CD14-positive monocyte (primary cell): Measurements from ENCODE around the gene NOP9. TPM values are rescaled to one million over a fixed set of nuclear protein-coding genes. Genes with fewer than 3 reads are reported as not detected.

Source experiments
- DNase-seq, 3 donors: peaks; one replicate each; pipeline ENCODE4 v3.0.0-alpha.2; 2011 to 2022
- H2AFZ ChIP-seq: 2 replicates; pipeline ENCODE4 v1.6.0; 2012; ENCODE audit warnings: mild to moderate bottlenecking, low read depth, low read length, inconsistent platforms; ENCODE audit not compliant: insufficient read depth, poor library complexity, severe bottlenecking
- H3K27ac ChIP-seq, 2 donors: 1 replicate in 1 of 2; 2 replicates in 1 of 2; pipeline ENCODE4 v1.5.1; 2012 to 2013; ENCODE audit warnings: low read length in 2 of 2, control low read depth in 1 of 2, inconsistent platforms in 1 of 2, low read depth in 1 of 2, mild to moderate bottlenecking in 1 of 2
- H3K27me3 ChIP-seq, 2 donors: one replicate each; pipeline versions ENCODE4 v1.6.0 to v1.6.1; 2011 to 2013; ENCODE audit warnings: low read length in 2 of 2; ENCODE audit not compliant: control insufficient read depth in 2 of 2, insufficient read depth in 2 of 2
- H3K36me3 ChIP-seq, 2 donors: replicated peaks in 1 of 2; 1 replicate in 1 of 2; 2 replicates in 1 of 2; pipeline versions ENCODE4 v1.5.1 to v1.6.1; 2012 to 2013; ENCODE audit warnings: low read length in 2 of 2, control low read depth in 1 of 2, inconsistent platforms in 1 of 2, mild to moderate bottlenecking in 1 of 2; ENCODE audit not compliant: insufficient read depth in 2 of 2, control insufficient read depth in 1 of 2
- H3K4me1 ChIP-seq, 2 donors: 1 replicate in 1 of 2; 2 replicates in 1 of 2; pipeline versions ENCODE4 v1.5.1 to v1.6.1; 2012 to 2013; ENCODE audit warnings: low read length in 2 of 2, control low read depth in 1 of 2, inconsistent platforms in 1 of 2, mild to moderate bottlenecking in 1 of 2, moderate library complexity in 1 of 2; ENCODE audit not compliant: insufficient read depth in 2 of 2, control insufficient read depth in 1 of 2
- H3K4me2 ChIP-seq: replicated peaks from 2 replicates; pipeline ENCODE3; 2012; ENCODE audit warnings: low read length, moderate library complexity, mild to moderate bottlenecking; ENCODE audit not compliant: poor library complexity, severe bottlenecking; ENCODE audit errors: extremely low read depth
- H3K4me3 ChIP-seq, 3 experiments: fragments of 200-600 bp in 1 of 3; sonication (generic) in 1 of 3; replicated peaks in 1 of 3; 1 replicate in 2 of 3; 2 replicates in 1 of 3; pipeline ENCODE4 v1.5.1; 2011 to 2013; ENCODE audit warnings: low read length in 3 of 3, mild to moderate bottlenecking in 3 of 3, control low read depth in 2 of 3, low read depth in 2 of 3, inconsistent platforms in 1 of 3, moderate library complexity in 1 of 3
- H3K79me2 ChIP-seq: 2 replicates; pipeline ENCODE4 v1.6.0; 2012; ENCODE audit warnings: mild to moderate bottlenecking, control low read depth, inconsistent platforms, low read length, moderate library complexity; ENCODE audit not compliant: insufficient read depth
- H3K9ac ChIP-seq: 2 replicates; pipeline ENCODE4 v1.6.0; 2017; ENCODE audit warnings: low read length, mild to moderate bottlenecking; ENCODE audit not compliant: insufficient read depth, poor library complexity, severe bottlenecking
- H3K9me3 ChIP-seq, 2 donors: replicated peaks in 1 of 2; 1 replicate in 1 of 2; 2 replicates in 1 of 2; pipeline versions ENCODE4 v1.5.1 to v1.6.1; 2012 to 2013; ENCODE audit warnings: low read length in 2 of 2, control low read depth in 1 of 2; ENCODE audit not compliant: control insufficient read depth in 1 of 2, insufficient read depth in 1 of 2
- H4K20me1 ChIP-seq: 2 replicates; pipeline ENCODE4 v1.6.0; 2012; ENCODE audit warnings: mild to moderate bottlenecking, low read length, control low read depth, moderate library complexity; ENCODE audit not compliant: insufficient read depth
- H3K27ac Mint-ChIP-seq, 7 donors: one replicate each; pipeline ENCODE4 v1.8.0; 2020; ENCODE audit warnings: mild to moderate bottlenecking in 7 of 7, mixed read lengths in 7 of 7, moderate library complexity in 6 of 7, inconsistent platforms in 2 of 7
- H3K27me3 Mint-ChIP-seq, 3 donors: one replicate each; pipeline ENCODE4 v1.8.0; 2021 to 2022; ENCODE audit warnings: low read depth in 3 of 3, mild to moderate bottlenecking in 3 of 3, mixed read lengths in 3 of 3, moderate library complexity in 3 of 3, inconsistent platforms in 1 of 3
- H3K36me3 Mint-ChIP-seq, 2 donors: one replicate each; pipeline ENCODE4 v1.8.0; 2020; ENCODE audit warnings: mixed read lengths in 2 of 2, inconsistent platforms in 1 of 2, mild to moderate bottlenecking in 1 of 2
- H3K4me1 Mint-ChIP-seq: one replicate; pipeline ENCODE4 v1.8.0; 2020; ENCODE audit warnings: mild to moderate bottlenecking, mixed read lengths
- H3K4me3 Mint-ChIP-seq, 2 donors: one replicate each; pipeline ENCODE4 v1.8.0; 2020; ENCODE audit warnings: mild to moderate bottlenecking in 2 of 2, mixed read lengths in 2 of 2, moderate library complexity in 1 of 2
- H3K9me3 Mint-ChIP-seq, 7 donors: one replicate each; pipeline ENCODE4 v1.8.0; 2020 to 2022; ENCODE audit warnings: mixed read lengths in 7 of 7, mild to moderate bottlenecking in 6 of 7, moderate library complexity in 6 of 7, inconsistent platforms in 2 of 7
- WGBS: methylation state at CpG from one replicate; pipeline ENCODE4 v1.1.5; 2013; ENCODE audit warnings: missing lambda C conversion rate; ENCODE audit not compliant: insufficient coverage; 5-methylcytosine and 5-hydroxymethylcytosine counted together
- intact Hi-C, 2 donors: fragments of 100-400 bp; cut with micrococcal nuclease; formaldehyde crosslinking; loops; one replicate each; pipeline versions ENCODE4 v1.15.0 to v1.15.1; 2023
- polyA plus RNA-seq, 3 donors: library from polyadenylated mRNA; depleted of rRNA in 1 of 3; unstranded in 2 of 3; stranded (reverse) in 1 of 3; fragments of 300-500 nt in 2 of 3; fragments of >200 nt in 1 of 3; fragmentation: Illumina TruSeq in 2 of 3; gene quantifications; 1 replicate in 2 of 3; 2 replicates in 1 of 3; pipeline ENCODE4 v1.2.3, GENCODE V29; 2012 to 2021
- TF ChIP-seq, protein P1 (sequence below): fragments of 200-600 bp; IDR thresholded peaks from one replicate; pipeline ENCODE4 v1.8.0; 2022; ENCODE audit warnings: antibody characterized with exemption, mild to moderate bottlenecking

The NOP9 gene
- polyA plus RNA-seq, 3 donors, result 1.2 to 16.6 (median 1.3) TPM

DNA sequence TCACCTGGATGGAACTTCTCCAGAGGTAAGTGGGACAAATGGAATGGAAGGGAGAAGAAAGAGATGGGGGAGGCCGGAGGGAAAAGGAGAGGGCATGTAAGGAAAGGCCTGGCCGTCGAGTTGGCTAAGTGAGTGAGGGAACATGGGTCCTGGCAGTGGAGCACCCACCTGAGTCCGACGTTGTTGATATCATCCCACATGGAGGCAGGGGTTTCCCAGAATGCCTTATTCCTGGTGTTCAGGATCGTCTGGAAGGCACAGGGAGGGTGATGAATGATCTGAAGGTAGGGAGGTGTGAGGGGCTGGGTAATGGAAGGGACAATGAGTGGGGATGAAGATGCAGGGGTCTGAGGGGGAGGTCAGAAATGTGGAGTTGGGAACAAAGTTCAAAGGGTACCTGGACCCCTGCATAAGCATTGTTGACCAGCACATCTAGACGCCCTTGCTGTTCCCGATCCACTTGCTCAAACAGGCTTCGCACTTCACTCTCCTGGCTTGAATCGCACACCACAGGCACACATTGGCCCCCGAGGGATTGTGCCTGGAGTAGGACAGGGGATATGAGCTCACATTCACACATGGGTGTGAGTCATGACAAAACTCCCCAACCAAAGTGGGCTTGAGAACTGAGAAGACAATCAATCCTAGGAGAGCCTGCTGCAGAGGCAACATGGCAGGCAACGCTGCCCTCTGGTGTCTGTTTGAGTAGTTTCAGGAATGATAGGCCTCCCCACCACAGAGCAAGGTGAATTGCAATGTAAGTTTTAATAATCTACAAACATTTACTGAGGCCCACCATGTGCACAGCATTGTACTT, 3.1 kb upstream of the NOP9 start:
- no peaks in the 10 kb centered on the region for H3K27me3 ChIP-seq
- Mint-ChIP-seq H3K27me3 (peaks cover 0 to 1% (median 0%) of the 10 kb centered on the region in 3 donors), H3K36me3 (peaks cover 44 to 47% of the 10 kb centered on the region in 2 donors), H3K9me3 (peaks cover 0 to 2% (median 0%) of the 10 kb centered on the region in 7 donors), H3K4me1 (peaks cover 40% of the 10 kb centered on the region), H3K27ac (peak overlapping the region; percentile 18 to 92 (median 81)), H3K4me3 (no peak overlapping the region)
- H3K9ac ChIP-seq, result no peak overlapping the region
- peaks cover 34 to 46% of the 10 kb centered on the region in 2 donors for H3K4me1 ChIP-seq
- no peak overlapping the region for H3K4me2 ChIP-seq
- H3K4me3 ChIP-seq, result no peak overlapping the region
- H3K79me2 ChIP-seq, result peaks cover 30% of the 10 kb centered on the region
- no peaks in the 10 kb centered on the region for H3K9me3 ChIP-seq
- intact Hi-C loops, result loop anchor here (2.0 to 10.0 kb wide), 3 partner anchors 54 to 182 kb away; partner anchors contain the start of genes TINF2 (in 2 of the 2), DCAF11 (in 1 of the 2) and NRL (in 1 of the 2)
- peak overlapping the region; percentile 24 to 73 for H3K27ac ChIP-seq
- no peak overlapping the region for H2AFZ ChIP-seq
- H4K20me1 ChIP-seq, result no peaks in the 10 kb centered on the region
- DNase-seq, result peak; percentile 85 to 97 (median 89)
- peaks cover 28 to 49% of the 10 kb centered on the region in 2 donors for H3K36me3 ChIP-seq
- TF ChIP-seq, protein P1, sequence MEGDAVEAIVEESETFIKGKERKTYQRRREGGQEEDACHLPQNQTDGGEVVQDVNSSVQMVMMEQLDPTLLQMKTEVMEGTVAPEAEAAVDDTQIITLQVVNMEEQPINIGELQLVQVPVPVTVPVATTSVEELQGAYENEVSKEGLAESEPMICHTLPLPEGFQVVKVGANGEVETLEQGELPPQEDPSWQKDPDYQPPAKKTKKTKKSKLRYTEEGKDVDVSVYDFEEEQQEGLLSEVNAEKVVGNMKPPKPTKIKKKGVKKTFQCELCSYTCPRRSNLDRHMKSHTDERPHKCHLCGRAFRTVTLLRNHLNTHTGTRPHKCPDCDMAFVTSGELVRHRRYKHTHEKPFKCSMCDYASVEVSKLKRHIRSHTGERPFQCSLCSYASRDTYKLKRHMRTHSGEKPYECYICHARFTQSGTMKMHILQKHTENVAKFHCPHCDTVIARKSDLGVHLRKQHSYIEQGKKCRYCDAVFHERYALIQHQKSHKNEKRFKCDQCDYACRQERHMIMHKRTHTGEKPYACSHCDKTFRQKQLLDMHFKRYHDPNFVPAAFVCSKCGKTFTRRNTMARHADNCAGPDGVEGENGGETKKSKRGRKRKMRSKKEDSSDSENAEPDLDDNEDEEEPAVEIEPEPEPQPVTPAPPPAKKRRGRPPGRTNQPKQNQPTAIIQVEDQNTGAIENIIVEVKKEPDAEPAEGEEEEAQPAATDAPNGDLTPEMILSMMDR, result peak; percentile 84
- 90% methylated on average over 11 of the region's 12 CpGs for WGBS

DNA sequence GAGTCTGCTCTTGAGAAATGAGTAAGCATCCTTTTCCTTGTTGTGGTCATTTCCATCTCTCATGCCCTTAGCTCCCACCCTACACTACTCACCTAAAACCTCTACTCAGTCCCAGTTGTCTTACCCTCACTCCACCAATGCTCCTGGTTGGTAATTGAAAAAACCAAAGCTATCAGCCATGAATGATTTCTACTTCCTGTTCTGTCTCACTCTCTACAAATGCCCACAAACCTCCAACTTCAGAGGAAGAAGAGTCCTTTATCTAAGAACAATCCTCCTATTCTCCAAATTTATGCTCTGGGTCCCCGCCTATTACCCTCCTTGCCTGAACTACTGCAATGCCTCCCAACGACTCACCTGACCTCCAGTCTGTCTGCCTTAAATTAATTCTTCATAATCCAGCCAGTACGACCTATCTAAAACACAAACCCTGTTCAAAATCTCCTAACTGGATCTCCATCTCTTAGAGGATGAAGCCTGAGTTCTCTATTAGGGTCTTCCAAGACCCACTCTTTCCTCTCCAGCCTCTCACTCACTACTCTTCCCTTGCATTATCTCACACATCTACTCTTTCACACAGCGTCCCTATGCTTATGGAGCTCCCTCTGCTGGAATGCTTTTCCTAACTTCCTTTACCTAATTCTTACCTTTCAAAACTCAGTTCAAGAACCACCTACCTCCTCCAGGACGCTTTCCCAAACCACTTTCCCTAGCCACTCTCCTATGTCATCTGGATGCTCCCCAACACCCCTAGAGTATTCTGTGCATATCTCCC, 2.3 kb upstream of the NOP9 start:
- WGBS, result 43% methylated on average over 5 of the region's 5 CpGs
- Mint-ChIP-seq H3K27me3 (peaks cover 0 to 1% (median 0%) of the 10 kb centered on the region in 3 donors), H3K36me3 (peaks cover 44 to 47% of the 10 kb centered on the region in 2 donors), H3K4me1 (peaks cover 40% of the 10 kb centered on the region), H3K9me3 (peaks cover 0 to 2% (median 0%) of the 10 kb centered on the region in 7 donors), H3K27ac (peak overlapping the region; percentile 51 to 92 (median 81)), H3K4me3 (peak overlapping the region; percentile 24 to 36)
- Histone ChIP-seq H3K27ac (peak overlapping the region in 1 of 2 donors; percentile 73), H3K79me2 (peaks cover 38% of the 10 kb centered on the region), H3K4me1 (peaks cover 34 to 46% of the 10 kb centered on the region in 2 donors), H3K4me2 (no peak overlapping the region), H3K36me3 (peaks cover 28 to 49% of the 10 kb centered on the region in 2 donors), H3K4me3 (no peak overlapping the region), H2AFZ (no peak overlapping the region), H3K9me3 (no peaks in the 10 kb centered on the region), H4K20me1 (no peaks in the 10 kb centered on the region), H3K9ac (no peak overlapping the region), H3K27me3 (no peaks in the 10 kb centered on the region)
- intact Hi-C loops, result loop anchor here (2.0 to 10.0 kb wide), 3 partner anchors 55 to 183 kb away; partner anchors contain the start of genes TINF2 (in 2 of the 2), DCAF11 (in 1 of the 2) and NRL (in 1 of the 2)
- no peak for DNase-seq
- TF ChIP-seq, protein P1, result peak; percentile 48
